GM12872 (cell line): ENCODE measurements around the gene EPHB1.

Experiments
- TF ChIP-seq, protein P1 (sequence below): IDR thresholded peaks from 3 replicates; pipeline ENCODE4 v1.5.1; 2011; ENCODE audit warnings: low read depth, mild to moderate bottlenecking, low read length, moderate library complexity; ENCODE audit not compliant: insufficient read depth

EPHB1 gene

DNA sequence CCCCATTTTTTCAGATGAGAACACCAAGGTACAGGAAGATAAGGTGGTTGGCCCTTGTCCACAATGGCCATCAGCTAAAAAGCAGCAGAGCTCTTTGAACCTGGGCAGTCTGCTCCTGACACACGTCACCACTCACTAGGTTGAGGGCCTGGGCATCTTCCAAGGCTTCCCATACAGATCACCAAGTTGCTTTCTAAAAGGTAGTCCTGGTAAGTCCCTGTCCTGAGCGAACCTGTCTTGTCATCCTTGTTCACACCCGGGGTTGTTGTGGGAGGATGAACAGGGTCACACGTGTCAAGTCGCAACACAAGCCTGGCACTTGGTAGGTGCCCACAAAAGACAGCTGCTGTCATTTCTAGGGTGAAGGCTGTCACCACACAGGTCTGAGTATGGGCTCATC is 260.4 kb downstream of the EPHB1 start:
- TF ChIP-seq, protein P1, sequence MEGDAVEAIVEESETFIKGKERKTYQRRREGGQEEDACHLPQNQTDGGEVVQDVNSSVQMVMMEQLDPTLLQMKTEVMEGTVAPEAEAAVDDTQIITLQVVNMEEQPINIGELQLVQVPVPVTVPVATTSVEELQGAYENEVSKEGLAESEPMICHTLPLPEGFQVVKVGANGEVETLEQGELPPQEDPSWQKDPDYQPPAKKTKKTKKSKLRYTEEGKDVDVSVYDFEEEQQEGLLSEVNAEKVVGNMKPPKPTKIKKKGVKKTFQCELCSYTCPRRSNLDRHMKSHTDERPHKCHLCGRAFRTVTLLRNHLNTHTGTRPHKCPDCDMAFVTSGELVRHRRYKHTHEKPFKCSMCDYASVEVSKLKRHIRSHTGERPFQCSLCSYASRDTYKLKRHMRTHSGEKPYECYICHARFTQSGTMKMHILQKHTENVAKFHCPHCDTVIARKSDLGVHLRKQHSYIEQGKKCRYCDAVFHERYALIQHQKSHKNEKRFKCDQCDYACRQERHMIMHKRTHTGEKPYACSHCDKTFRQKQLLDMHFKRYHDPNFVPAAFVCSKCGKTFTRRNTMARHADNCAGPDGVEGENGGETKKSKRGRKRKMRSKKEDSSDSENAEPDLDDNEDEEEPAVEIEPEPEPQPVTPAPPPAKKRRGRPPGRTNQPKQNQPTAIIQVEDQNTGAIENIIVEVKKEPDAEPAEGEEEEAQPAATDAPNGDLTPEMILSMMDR: no peak

DNA sequence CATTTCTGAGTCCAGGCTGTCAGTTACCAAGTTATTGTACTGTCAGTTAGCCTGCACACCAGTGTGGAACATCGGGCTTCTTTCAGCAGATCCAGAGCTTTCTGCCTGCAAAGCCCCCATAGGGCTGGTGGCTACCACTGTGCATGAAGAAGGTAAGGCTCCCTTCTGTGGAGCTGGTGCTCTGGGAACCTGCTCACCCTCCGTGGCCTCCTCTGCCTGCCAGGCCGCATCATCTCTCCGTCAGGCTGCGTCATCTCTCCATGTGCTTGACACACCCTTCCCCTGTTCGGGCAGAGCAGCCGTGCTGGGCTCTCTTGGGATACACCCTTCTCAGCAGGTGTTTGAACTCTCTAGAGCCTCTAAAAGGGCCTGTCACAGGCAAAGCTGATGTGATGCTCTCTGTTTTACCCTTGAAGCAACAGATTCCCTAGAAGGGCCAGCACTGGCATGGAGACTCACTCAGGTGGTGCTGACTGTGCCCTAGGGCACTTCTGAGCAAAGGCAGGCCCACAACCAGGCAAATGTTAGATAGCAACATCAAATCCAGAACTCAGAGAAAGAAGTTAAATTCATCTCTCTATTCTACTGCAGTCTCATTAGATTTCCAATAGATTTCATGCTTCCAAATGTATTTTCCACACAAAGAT is 261.1 kb downstream of the EPHB1 start:
- TF ChIP-seq, protein P1: no peak

DNA sequence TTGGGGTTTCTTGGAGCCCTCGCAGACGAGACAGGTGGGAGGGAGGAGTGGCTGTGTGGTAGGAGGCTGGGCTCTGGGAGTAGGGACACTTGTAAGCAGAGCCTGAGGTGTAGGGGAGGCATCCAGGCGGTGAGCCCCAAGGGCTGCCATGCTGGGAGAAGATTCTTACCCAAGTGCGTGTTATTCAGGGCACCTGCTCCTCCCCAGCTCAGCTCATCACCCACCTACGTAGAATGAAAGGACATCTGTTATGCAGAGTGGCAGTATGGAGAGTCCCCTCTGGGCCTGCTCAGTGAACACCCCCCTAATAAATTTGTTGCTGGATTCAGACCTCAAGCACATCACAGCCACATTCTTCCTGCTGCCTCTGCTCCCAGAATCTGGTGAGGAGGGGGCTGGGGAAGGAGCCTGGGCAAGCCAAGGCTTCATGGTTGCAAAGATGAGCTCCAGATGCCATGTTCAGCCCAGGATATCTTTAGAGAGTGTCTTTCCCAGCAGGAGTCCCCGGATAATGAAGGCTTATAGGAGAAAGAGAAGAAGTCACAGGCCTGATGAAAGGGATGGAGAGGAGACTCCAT is 261.8 kb downstream of the EPHB1 start:
- TF ChIP-seq, protein P1: no peak

DNA sequence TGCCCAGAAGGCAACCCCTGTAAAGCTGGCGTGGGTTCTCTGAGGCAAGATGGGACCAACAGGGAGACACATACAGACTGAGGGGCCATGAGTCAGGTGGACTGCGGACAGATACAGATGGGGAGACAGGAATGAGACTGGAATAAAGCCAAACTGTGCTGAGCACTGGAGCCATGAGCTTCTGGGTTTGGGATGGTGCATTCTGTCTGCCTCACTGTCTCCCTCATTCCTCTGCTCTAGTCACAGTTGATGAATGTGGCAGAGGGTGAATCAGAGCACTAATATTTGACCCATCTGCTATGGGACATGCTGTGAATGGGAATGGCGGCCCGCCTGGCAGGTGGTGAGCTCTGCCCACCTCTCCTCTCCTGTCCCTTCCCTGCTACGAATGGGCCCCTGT is 262.9 kb downstream of the EPHB1 start:
- TF ChIP-seq, protein P1: no peak

DNA sequence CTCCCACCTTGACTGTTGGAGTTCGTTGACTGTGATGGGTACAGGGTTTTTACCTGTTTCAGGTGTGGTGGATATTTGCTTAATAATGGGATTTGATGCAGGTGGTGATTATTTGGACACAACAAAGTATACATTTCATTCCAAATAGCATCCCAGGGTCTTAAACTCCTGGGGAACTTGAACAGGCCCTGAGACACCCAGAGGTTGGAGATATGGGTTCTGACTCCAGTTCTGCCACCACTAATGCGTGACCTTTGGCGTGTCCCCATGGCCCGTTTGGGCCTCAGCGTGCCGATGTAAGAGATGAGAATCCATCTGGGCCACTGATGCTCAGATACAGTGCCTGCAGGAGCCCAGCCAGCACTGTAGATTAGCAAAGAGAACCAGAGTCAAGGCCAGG is 264.5 kb downstream of the EPHB1 start:
- TF ChIP-seq, protein P1: no peak

DNA sequence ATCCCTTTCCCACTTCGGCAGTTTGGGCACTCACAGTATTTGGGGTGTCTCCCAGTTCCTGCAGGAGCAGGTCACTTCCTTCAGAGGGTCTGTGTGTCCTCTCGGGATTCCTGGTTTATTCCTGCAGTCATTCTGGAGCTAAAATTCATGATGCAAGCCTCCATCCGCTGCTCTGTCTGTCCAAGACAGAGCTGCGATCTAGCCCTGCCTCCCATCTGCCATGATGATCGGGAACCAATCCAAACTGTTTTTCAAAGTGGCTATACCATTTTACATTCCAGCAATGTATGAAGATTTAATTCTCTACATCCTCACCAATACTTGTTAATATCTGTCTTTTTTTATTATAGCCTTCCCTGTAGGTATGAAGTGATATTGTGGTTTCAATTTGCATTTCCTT is 273.0 kb downstream of the EPHB1 start:
- TF ChIP-seq, protein P1: no peak

DNA sequence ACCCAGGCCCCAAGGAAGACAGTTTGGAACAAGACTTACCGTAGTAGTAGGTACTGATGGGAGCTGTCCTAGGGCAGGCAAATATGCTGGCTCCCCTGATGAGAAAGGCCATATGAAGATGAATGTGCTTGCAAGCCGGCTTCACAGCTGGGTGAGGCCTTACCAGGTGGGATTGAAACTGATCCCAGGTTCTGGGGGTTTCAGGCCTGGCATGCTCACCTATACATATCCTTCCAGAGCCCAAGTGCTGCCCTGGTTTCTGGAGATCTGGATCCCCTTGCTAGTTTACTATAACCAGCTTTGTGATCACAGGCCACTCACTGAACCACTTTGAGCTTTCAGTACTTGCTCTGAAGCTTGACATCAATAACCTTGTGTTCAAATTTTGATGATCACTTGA is 274.3 kb downstream of the EPHB1 start:
- TF ChIP-seq, protein P1: no peak
